Activated naive CD4-positive, alpha-beta T cell treated with anti-CD3 and anti-CD28 coated beads, Interleukin-2, amount 50 U/mL, for 24 hours (primary cell): ENCODE results near the gene GPR17.

Experiments
- H3K27ac Mint-ChIP-seq: one replicate; pipeline ENCODE4 v1.8.0; 2021; ENCODE audit warnings: mild to moderate bottlenecking, mixed read lengths
- H3K27me3 Mint-ChIP-seq: one replicate; pipeline ENCODE4 v1.8.0; 2021; ENCODE audit warnings: mixed read lengths
- H3K36me3 Mint-ChIP-seq: one replicate; pipeline ENCODE4 v1.8.0; 2021; ENCODE audit warnings: mixed read lengths
- H3K4me1 Mint-ChIP-seq: one replicate; pipeline ENCODE4 v1.8.0; 2021; ENCODE audit warnings: mixed read lengths
- H3K4me3 Mint-ChIP-seq: one replicate; pipeline ENCODE4 v1.8.0; 2021; ENCODE audit warnings: mild to moderate bottlenecking, mixed read lengths
- H3K9me3 Mint-ChIP-seq: one replicate; pipeline ENCODE4 v1.8.0; 2021; ENCODE audit warnings: mixed read lengths

GPR17 gene

GRCh38 chr2:127662937-127663565, 17.1 kb downstream of the GPR17 start:
- no peaks in the 10 kb centered on the region for H3K9me3 Mint-ChIP-seq
- H3K4me1 Mint-ChIP-seq = no peaks in the 10 kb centered on the region
- no peak overlapping the region for H3K4me3 Mint-ChIP-seq
- peaks cover 2% of the 10 kb centered on the region for H3K36me3 Mint-ChIP-seq
- H3K27me3 Mint-ChIP-seq = peaks cover 31% of the 10 kb centered on the region
- H3K27ac Mint-ChIP-seq = no peak overlapping the region

- Mint-ChIP-seq H3K36me3 (peaks cover 2% of the 10 kb centered on the region), H3K27me3 (peaks cover 31% of the 10 kb centered on the region), H3K4me1 (no peaks in the 10 kb centered on the region), H3K9me3 (no peaks in the 10 kb centered on the region), H3K4me3 (no peak overlapping the region), H3K27ac (no peak overlapping the region)
These were observed 17.7 kb downstream of the GPR17 start for GRCh38 chr2:127663566-127664064.

- no peaks in the 10 kb centered on the region for H3K4me1 Mint-ChIP-seq
- peaks cover 2% of the 10 kb centered on the region for H3K36me3 Mint-ChIP-seq
- H3K9me3 Mint-ChIP-seq = no peaks in the 10 kb centered on the region
- H3K27me3 Mint-ChIP-seq = peaks cover 34% of the 10 kb centered on the region
- H3K27ac Mint-ChIP-seq = no peak overlapping the region
- H3K4me3 Mint-ChIP-seq = no peak overlapping the region
These were observed 18.3 kb downstream of the GPR17 start for GRCh38 chr2:127664065-127664894.

- Mint-ChIP-seq H3K9me3 (no peaks in the 10 kb centered on the region), H3K4me1 (no peaks in the 10 kb centered on the region), H3K4me3 (no peak overlapping the region), H3K27ac (no peak overlapping the region), H3K27me3 (peaks cover 36% of the 10 kb centered on the region), H3K36me3 (peaks cover 1% of the 10 kb centered on the region)
These were observed 18.9 kb downstream of the GPR17 start for GRCh38 chr2:127664895-127665225.

- H3K36me3 Mint-ChIP-seq = no peaks in the 10 kb centered on the region
- no peak overlapping the region for H3K4me3 Mint-ChIP-seq
- H3K27ac Mint-ChIP-seq = no peak overlapping the region
- no peaks in the 10 kb centered on the region for H3K4me1 Mint-ChIP-seq
- H3K27me3 Mint-ChIP-seq = peaks cover 35% of the 10 kb centered on the region
- H3K9me3 Mint-ChIP-seq = no peaks in the 10 kb centered on the region
These were observed 19.4 kb downstream of the GPR17 start for GRCh38 chr2:127665267-127665893.

GRCh38 chr2:127669056-127669455, 23.1 kb downstream of the GPR17 start:
- peaks cover 32% of the 10 kb centered on the region for H3K27me3 Mint-ChIP-seq
- H3K4me3 Mint-ChIP-seq = no peak overlapping the region
- no peak overlapping the region for H3K27ac Mint-ChIP-seq
- H3K9me3 Mint-ChIP-seq = no peaks in the 10 kb centered on the region
- no peaks in the 10 kb centered on the region for H3K4me1 Mint-ChIP-seq
- no peaks in the 10 kb centered on the region for H3K36me3 Mint-ChIP-seq

GRCh38 chr2:127670055-127670956, 24.4 kb downstream of the GPR17 start:
- Mint-ChIP-seq H3K27me3 (peaks cover 32% of the 10 kb centered on the region), H3K4me3 (no peak overlapping the region), H3K4me1 (peaks cover 5% of the 10 kb centered on the region), H3K9me3 (no peaks in the 10 kb centered on the region), H3K36me3 (no peaks in the 10 kb centered on the region), H3K27ac (no peak overlapping the region)

- Mint-ChIP-seq H3K4me3 (no peak overlapping the region), H3K4me1 (peaks cover 9% of the 10 kb centered on the region), H3K9me3 (no peaks in the 10 kb centered on the region), H3K36me3 (no peaks in the 10 kb centered on the region), H3K27ac (no peak overlapping the region), H3K27me3 (peaks cover 31% of the 10 kb centered on the region)
These were observed 25.0 kb downstream of the GPR17 start for GRCh38 chr2:127670957-127671290.

- Mint-ChIP-seq H3K27ac (no peak overlapping the region), H3K36me3 (no peaks in the 10 kb centered on the region), H3K4me3 (no peak overlapping the region), H3K27me3 (peaks cover 29% of the 10 kb centered on the region), H3K4me1 (peaks cover 9% of the 10 kb centered on the region), H3K9me3 (no peaks in the 10 kb centered on the region)
These were observed 25.8 kb downstream of the GPR17 start for GRCh38 chr2:127671557-127672302.

GRCh38 chr2:127672341-127673224, 26.6 kb downstream of the GPR17 start:
- H3K27me3 Mint-ChIP-seq = peaks cover 24% of the 10 kb centered on the region
- peak overlapping the region; percentile 33 for H3K4me3 Mint-ChIP-seq
- H3K36me3 Mint-ChIP-seq = no peaks in the 10 kb centered on the region
- peaks cover 9% of the 10 kb centered on the region for H3K4me1 Mint-ChIP-seq
- peak overlapping the region; percentile 68 for H3K27ac Mint-ChIP-seq
- no peaks in the 10 kb centered on the region for H3K9me3 Mint-ChIP-seq

- H3K36me3 Mint-ChIP-seq = no peaks in the 10 kb centered on the region
- peaks cover 9% of the 10 kb centered on the region for H3K4me1 Mint-ChIP-seq
- no peak overlapping the region for H3K27ac Mint-ChIP-seq
- peak overlapping the region; percentile 23 for H3K4me3 Mint-ChIP-seq
- no peaks in the 10 kb centered on the region for H3K9me3 Mint-ChIP-seq
- peaks cover 26% of the 10 kb centered on the region for H3K27me3 Mint-ChIP-seq
These were observed 27.5 kb downstream of the GPR17 start for GRCh38 chr2:127673291-127674069.

- H3K9me3 Mint-ChIP-seq = no peaks in the 10 kb centered on the region
- no peak overlapping the region for H3K27ac Mint-ChIP-seq
- H3K27me3 Mint-ChIP-seq = peaks cover 22% of the 10 kb centered on the region
- H3K4me3 Mint-ChIP-seq = peak overlapping the region; percentile 84
- no peaks in the 10 kb centered on the region for H3K36me3 Mint-ChIP-seq
- peaks cover 9% of the 10 kb centered on the region for H3K4me1 Mint-ChIP-seq
These were observed 28.6 kb downstream of the GPR17 start for GRCh38 chr2:127674241-127675209.
